Measurements from ENCODE around the gene MTUS2. TPM values are rescaled to one million over a fixed set of nuclear protein-coding genes. Genes with fewer than 3 reads are reported as not detected.

MTUS2 gene
- total RNA-seq, 6 experiments from 2014 or later = 0.07 to 0.15 (median 0.14) TPM; not detected in 1

- Mint-ChIP-seq H3K36me3 (ENCODE audit: low read depth) (no peaks in the 10 kb centered on the region), H3K27ac (no peak overlapping the region), H3K4me3 (no peak overlapping the region), H3K9me3 (no peaks in the 10 kb centered on the region), H3K27me3 (ENCODE audit: insufficient read depth) (peaks cover 33% of the 10 kb centered on the region), H3K4me1 (ENCODE audit: low read depth) (peaks cover 4% of the 10 kb centered on the region)
- TF ChIP-seq CTCF (IDR thresholded peaks at IDR 0.05) = peak; percentile 22; the same call in 1 of the 2 replicates
- DNase-seq = no peak
Observed at GRCh38 chr13:29397265-29397664, 577.1 kb downstream of the MTUS2 start.

GRCh38 chr13:29402166-29402636 is 582.1 kb downstream of the MTUS2 start:
- DNase-seq = no peak
- peak overlapping the region; percentile 2; the same call in 1 of the 2 replicates for H3K4me3 Mint-ChIP-seq
- H3K36me3 Mint-ChIP-seq (ENCODE audit: low read depth) = no peaks in the 10 kb centered on the region
- peaks cover 10% of the 10 kb centered on the region for H3K27me3 Mint-ChIP-seq (ENCODE audit: insufficient read depth)
- peaks cover 6% of the 10 kb centered on the region for H3K4me1 Mint-ChIP-seq (ENCODE audit: low read depth)
- no peak for TF ChIP-seq CTCF (IDR thresholded peaks at IDR 0.05)
- no peak overlapping the region for H3K27ac Mint-ChIP-seq
- H3K9me3 Mint-ChIP-seq = no peaks in the 10 kb centered on the region

- no peak for DNase-seq
- no peak overlapping the region for H3K27ac Mint-ChIP-seq
- peaks cover 18% of the 10 kb centered on the region for H3K27me3 Mint-ChIP-seq (ENCODE audit: insufficient read depth)
- no peak overlapping the region for H3K4me3 Mint-ChIP-seq
- no peak for TF ChIP-seq CTCF (IDR thresholded peaks at IDR 0.05)
- no peaks in the 10 kb centered on the region for H3K36me3 Mint-ChIP-seq (ENCODE audit: low read depth)
- peaks cover 6% of the 10 kb centered on the region for H3K4me1 Mint-ChIP-seq (ENCODE audit: low read depth)
- no peaks in the 10 kb centered on the region for H3K9me3 Mint-ChIP-seq
Observed at GRCh38 chr13:29405401-29405800, 585.3 kb downstream of the MTUS2 start.

- no peak for TF ChIP-seq CTCF (IDR thresholded peaks at IDR 0.05)
- peaks cover 4% of the 10 kb centered on the region; the same call in 1 of the 2 replicates for H3K9me3 Mint-ChIP-seq
- H3K27ac Mint-ChIP-seq = no peak overlapping the region
- H3K36me3 Mint-ChIP-seq (ENCODE audit: low read depth) = no peaks in the 10 kb centered on the region
- DNase-seq = peak; percentile 64
- H3K27me3 Mint-ChIP-seq (ENCODE audit: insufficient read depth) = peaks cover 9% of the 10 kb centered on the region
- peaks cover 14% of the 10 kb centered on the region for H3K4me1 Mint-ChIP-seq (ENCODE audit: low read depth)
- no peak overlapping the region for H3K4me3 Mint-ChIP-seq
Observed at GRCh38 chr13:29411481-29411880, 591.3 kb downstream of the MTUS2 start.

GRCh38 chr13:29418026-29418425 is 597.9 kb downstream of the MTUS2 start:
- Mint-ChIP-seq H3K9me3 (no peaks in the 10 kb centered on the region), H3K4me3 (no peak overlapping the region), H3K27ac (no peak overlapping the region), H3K4me1 (ENCODE audit: low read depth) (no peaks in the 10 kb centered on the region), H3K36me3 (ENCODE audit: low read depth) (no peaks in the 10 kb centered on the region), H3K27me3 (ENCODE audit: insufficient read depth) (peaks cover 27% of the 10 kb centered on the region)
- no peak for DNase-seq
- TF ChIP-seq CTCF (IDR thresholded peaks at IDR 0.05) = peak; percentile 55

- H3K4me1 Mint-ChIP-seq (ENCODE audit: low read depth) = no peaks in the 10 kb centered on the region
- no peak for TF ChIP-seq CTCF (IDR thresholded peaks at IDR 0.05)
- H3K27ac Mint-ChIP-seq = no peak overlapping the region
- no peak overlapping the region for H3K4me3 Mint-ChIP-seq
- H3K9me3 Mint-ChIP-seq = no peaks in the 10 kb centered on the region
- DNase-seq = no peak
- H3K36me3 Mint-ChIP-seq (ENCODE audit: low read depth) = no peaks in the 10 kb centered on the region
- H3K27me3 Mint-ChIP-seq (ENCODE audit: insufficient read depth) = peaks cover 40% of the 10 kb centered on the region
Observed at GRCh38 chr13:29421118-29421517, 601.0 kb downstream of the MTUS2 start.

Measured in HFFc6 (cell line).